ENCODE data around the gene SPDYE18.
"Not testable (repeated sequence)": the region's sequence is repeated elsewhere in the genome, so short reads cannot be mapped to it uniquely, and the experiment has no call there.

SPDYE18 gene

DNA sequence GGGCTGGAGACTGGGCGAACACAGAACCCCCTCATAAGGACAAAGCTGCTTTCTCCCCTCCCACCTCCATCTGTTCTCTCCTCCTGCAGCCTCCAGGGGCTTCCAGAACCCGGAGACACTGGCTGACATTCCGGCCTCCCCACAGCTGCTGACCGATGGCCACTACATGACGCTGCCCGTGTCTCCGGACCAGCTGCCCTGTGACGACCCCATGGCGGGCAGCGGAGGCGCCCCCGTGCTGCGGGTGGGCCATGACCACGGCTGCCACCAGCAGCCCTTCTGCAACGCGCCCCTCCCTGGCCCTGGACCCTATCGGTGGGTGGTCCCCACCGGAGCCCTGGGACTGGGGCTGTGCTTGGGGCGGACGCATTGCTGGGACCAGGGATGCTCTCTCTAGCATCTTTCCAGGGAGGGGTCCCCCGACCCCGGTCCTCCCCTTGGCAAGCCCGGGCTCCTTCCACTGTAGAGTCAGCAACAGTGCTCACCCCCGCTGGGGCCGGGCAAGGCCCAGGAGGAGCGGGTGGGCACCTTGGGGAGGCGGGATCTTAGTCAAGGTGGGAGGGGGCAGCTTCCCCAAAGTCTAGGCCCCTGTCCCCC is 56.8 kb downstream of the SPDYE18 start:
- not testable (repeated sequence) for DNase-seq (ENCODE audit: low read depth in 2 of 2)

DNA sequence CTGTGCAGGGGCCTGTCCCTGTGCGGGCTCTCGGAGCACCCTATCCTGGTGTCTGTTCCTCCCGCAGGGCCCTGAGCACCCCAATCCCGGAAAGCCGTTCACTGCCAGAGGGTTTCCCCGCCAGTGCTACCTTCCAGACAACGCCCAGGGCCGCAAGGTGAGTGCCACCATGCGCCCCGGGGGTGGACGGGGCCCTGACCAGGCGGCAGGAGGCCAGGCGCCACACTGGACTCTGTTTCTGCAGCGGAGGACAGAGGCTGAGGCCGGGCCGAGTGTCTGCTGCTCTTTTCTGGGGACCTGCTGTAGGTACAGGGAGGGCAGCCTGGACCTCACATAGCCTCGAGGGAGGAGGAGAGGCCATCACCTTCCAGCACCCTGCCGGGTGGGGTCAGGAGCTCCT is 58.2 kb downstream of the SPDYE18 start:
- not testable (repeated sequence) for DNase-seq (ENCODE audit: low read depth in 2 of 2)

DNA sequence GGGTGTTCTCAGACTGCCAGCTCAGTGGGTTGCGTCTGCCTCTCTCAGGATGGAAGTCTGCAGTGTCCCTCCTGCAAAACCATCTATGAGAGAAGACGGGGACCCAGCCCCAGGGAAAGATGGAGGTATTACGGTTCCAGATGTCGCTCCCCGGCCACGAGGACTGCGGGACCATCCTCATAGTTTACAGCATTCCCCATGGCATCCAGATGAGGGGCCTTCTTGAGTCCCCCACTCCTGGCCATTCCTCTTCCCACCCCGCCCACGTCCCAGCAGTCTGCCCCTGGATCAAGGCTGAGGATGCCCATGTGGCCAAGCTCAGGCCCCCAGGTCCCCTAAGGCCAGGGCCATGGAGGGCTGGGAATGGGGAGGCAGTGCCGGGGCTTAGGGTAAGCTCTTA is 59.1 kb downstream of the SPDYE18 start:
- DNase-seq (ENCODE audit: low read depth in 2 of 2), result not testable (repeated sequence)

DNA sequence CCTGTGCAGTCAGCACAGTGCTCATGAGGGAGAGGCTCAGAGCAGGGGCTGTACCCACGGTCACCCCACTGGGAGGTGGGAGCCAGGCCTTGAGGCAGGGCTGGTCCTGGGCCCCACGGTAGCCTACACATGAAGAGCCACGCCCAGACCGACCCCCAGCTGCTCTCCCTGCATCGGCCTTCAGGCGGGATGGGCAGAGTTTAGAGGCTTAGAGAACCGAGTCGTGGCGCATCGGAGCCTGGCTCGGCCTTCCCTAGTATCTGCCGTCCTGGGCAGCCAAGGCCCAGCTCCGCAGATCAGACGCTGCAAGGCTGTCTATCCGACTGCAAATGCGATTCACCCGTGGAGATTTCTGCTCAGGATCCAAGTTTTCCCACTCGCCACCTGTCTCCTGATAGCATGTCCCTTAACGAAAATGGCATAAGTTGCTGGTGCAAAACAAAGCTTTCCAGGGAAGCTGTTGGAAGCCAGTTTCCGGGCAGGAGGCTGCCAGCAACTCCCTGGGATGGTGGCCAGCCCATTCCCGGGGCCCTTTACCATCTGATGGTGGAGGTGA is 59.6 kb downstream of the SPDYE18 start:
- DNase-seq (ENCODE audit: low read depth in 2 of 2), result not testable (repeated sequence)

DNA sequence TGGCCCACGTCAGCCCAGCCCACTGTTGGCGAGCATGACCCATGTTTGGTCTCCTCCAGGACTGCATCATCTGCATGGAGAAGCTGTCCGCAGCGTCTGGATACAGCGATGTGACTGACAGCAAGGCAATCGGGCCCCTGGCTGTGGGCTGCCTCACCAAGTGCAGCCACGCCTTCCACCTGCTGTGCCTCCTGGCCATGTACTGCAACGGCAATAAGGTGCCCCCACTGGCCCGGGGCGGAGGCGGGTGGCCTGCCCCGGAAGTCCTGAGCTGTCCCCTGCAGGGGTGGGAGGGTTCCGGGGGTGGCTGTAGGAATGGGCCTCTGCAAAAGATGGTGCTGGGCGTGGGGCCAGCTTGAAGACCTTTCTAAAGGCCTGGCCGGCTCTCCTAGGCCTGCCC is 60.3 kb downstream of the SPDYE18 start:
- DNase-seq (ENCODE audit: low read depth in 2 of 2), result not testable (repeated sequence)
